Psoas muscle (tissue), 8 donors: ENCODE measurements around the gene LYRM2. TPM values are rescaled to one million over a fixed set of nuclear protein-coding genes. Genes with fewer than 3 reads are reported as not detected.

Source experiments
- ATAC-seq, 4 donors: fragments of 200-7000 bp; cut with Tn5 transposase; one replicate each; pipeline ENCODE4 v1.9.1; 2020; ENCODE audit warnings: moderate library complexity in 3 of 4, mild to moderate bottlenecking in 2 of 4
- DNase-seq, 2 donors: peaks; one replicate each; pipeline ENCODE4 v3.0.0-alpha.2; 2020
- H3K27ac ChIP-seq: fragments of 200-600 bp; one replicate; pipeline ENCODE4 v1.8.0; 2022
- H3K27me3 ChIP-seq, 3 donors: fragments of 200-600 bp in 1 of 3; one replicate each; pipeline versions ENCODE4 v1.6.1 to v1.8.0; 2013 to 2022; ENCODE audit warnings: low read length in 2 of 3, mild to moderate bottlenecking in 2 of 3, moderate library complexity in 1 of 3; ENCODE audit not compliant: insufficient read depth in 3 of 3
- H3K36me3 ChIP-seq, 2 donors: fragments of 200-600 bp in 1 of 2; one replicate each; pipeline versions ENCODE4 v1.6.1 to v1.8.0; 2013 to 2022; ENCODE audit warnings: low read depth in 1 of 2, mild to moderate bottlenecking in 1 of 2, moderate library complexity in 1 of 2; ENCODE audit not compliant: insufficient read depth in 1 of 2
- H3K4me1 ChIP-seq: fragments of 200-600 bp; one replicate; pipeline ENCODE4 v1.8.0; 2022
- H3K4me3 ChIP-seq: fragments of 200-600 bp; one replicate; pipeline ENCODE4 v1.8.0; 2022; ENCODE audit warnings: mild to moderate bottlenecking
- H3K9me3 ChIP-seq: fragments of 200-600 bp; one replicate; pipeline ENCODE4 v1.8.0; 2022
- WGBS, 3 donors: extraction: QIAGEN DNeasy Blood & Tissue Kit; methylation state at CpG; one replicate each; pipeline versions ENCODE4 v1.1.6 to v1.1.7; 2013; 5-methylcytosine and 5-hydroxymethylcytosine counted together
- intact Hi-C, 2 donors: fragments of 100-400 bp; cut with DNase I; formaldehyde crosslinking; loops; one replicate each; pipeline versions ENCODE4 v1.11.0 to v1.14.2; 2022
- polyA plus RNA-seq, 3 donors: library from polyadenylated mRNA; stranded (reverse); fragments of 200-250 nt; gene quantifications; one replicate each; pipeline ENCODE4 v1.2.3, GENCODE V29; 2013
- total RNA-seq, 4 donors: library from RNA; stranded (reverse); fragmentation: NEBNext Ultra II Directional in 2 of 4; extraction: Animal tissue kit (Norgen Biotek cat#: 25700) in 2 of 4; gene quantifications; one replicate each; pipeline versions ENCODE4 v1.2.1 to v1.2.4, GENCODE V29; 2021 to 2023
- TF ChIP-seq, protein P1 (sequence below): fragments of 200-600 bp; IDR thresholded peaks from one replicate; pipeline ENCODE4 v1.8.0; 2022; ENCODE audit warnings: antibody characterized with exemption
- donor health status: healthy with polysubstance abuse.
- donor health status: DM: no; HTN: no; CAD: no; lungs with moderate emphysema.
- donor health status: Bipolar disorder and iron deficiency.
- donor health status: healthy.
- donor health status: DM: yes; HTN: yes; CAD: no.
- donor health status: DM: no; HTN: no; CAD: no.
- donor health status: DM: no; HTN: no; CAD: no.
- donor health status: DM: yes; HTN: yes; CAD: no.

LYRM2 gene
- total and polyA plus RNA-seq, 7 donors: 22.1 to 71.1 (median 37.0) TPM

GRCh38 chr6:89657445-89658158, 19.1 kb upstream of the LYRM2 start:
- DNase-seq (no peak), ATAC-seq (no peak)
- intact Hi-C loops: loop anchor here in 1 of 2 donors (10.0 kb wide), 1 partner anchor 107 kb away; no protein-coding TSS in a partner anchor
- Histone ChIP-seq H3K4me1 (peaks cover 19% of the 10 kb centered on the region), H3K36me3 (peaks cover 17 to 91% of the 10 kb centered on the region in 2 donors), H3K27me3 (no peaks in the 10 kb centered on the region), H3K27ac (no peak overlapping the region), H3K4me3 (no peak overlapping the region), H3K9me3 (no peaks in the 10 kb centered on the region)
- TF ChIP-seq, protein P1, sequence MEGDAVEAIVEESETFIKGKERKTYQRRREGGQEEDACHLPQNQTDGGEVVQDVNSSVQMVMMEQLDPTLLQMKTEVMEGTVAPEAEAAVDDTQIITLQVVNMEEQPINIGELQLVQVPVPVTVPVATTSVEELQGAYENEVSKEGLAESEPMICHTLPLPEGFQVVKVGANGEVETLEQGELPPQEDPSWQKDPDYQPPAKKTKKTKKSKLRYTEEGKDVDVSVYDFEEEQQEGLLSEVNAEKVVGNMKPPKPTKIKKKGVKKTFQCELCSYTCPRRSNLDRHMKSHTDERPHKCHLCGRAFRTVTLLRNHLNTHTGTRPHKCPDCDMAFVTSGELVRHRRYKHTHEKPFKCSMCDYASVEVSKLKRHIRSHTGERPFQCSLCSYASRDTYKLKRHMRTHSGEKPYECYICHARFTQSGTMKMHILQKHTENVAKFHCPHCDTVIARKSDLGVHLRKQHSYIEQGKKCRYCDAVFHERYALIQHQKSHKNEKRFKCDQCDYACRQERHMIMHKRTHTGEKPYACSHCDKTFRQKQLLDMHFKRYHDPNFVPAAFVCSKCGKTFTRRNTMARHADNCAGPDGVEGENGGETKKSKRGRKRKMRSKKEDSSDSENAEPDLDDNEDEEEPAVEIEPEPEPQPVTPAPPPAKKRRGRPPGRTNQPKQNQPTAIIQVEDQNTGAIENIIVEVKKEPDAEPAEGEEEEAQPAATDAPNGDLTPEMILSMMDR: no peak
- WGBS, 3 donors: 90 to 93% (median 91%) methylated on average over 13 of the region's 13 CpGs

GRCh38 chr6:89655122-89655521, 16.6 kb upstream of the LYRM2 start:
- no peak for DNase-seq
- Histone ChIP-seq H3K9me3 (no peaks in the 10 kb centered on the region), H3K27ac (no peak overlapping the region), H3K4me1 (peaks cover under 1% of the 10 kb centered on the region), H3K27me3 (no peaks in the 10 kb centered on the region), H3K4me3 (no peak overlapping the region), H3K36me3 (peaks cover 20 to 96% of the 10 kb centered on the region in 2 donors)
- intact Hi-C loops: loop anchor here in 1 of 2 donors (10.0 kb wide), 1 partner anchor 110 kb away; no protein-coding TSS in a partner anchor
- TF ChIP-seq, protein P1: no peak
- WGBS, 3 donors: 82 to 91% (median 86%) methylated on average over 2 of the region's 2 CpGs
- no peak for ATAC-seq

DNA sequence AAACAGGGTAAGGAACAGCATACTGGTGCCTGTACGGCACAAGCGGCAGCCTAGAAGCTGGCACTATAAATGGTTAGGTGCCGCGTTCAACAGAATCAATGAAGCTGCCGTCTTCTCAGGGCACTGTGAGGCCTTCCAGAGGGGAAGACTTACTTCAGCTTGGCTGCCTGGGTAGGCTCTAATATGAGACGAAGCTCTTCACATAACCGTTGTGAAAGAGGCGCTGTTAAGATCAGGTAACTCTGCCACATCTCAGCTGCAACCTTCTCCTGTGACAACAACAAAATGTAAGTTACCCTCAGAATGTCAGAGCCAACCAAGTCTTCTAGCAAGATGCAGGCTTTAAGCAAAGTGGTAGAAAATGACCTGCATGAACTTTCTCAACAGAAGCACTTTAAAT, 12.0 kb upstream of the LYRM2 start:
- 65 to 91% (median 83%) methylated on average over 8 of the region's 8 CpGs for WGBS, 3 donors
- ATAC-seq (peak in 1 of 4 donors; percentile 54), DNase-seq (no peak)
- TF ChIP-seq, protein P1: no peak
- no peaks in the 10 kb centered on the region for H3K27me3 ChIP-seq
- no peaks in the 10 kb centered on the region for H3K4me1 ChIP-seq
- H3K4me3 ChIP-seq: no peak overlapping the region
- no peaks in the 10 kb centered on the region for H3K9me3 ChIP-seq
- H3K36me3 ChIP-seq: peaks cover 19 to 97% of the 10 kb centered on the region in 2 donors
- H3K27ac ChIP-seq: no peak overlapping the region
- intact Hi-C loops: loop anchor here in 1 of 2 donors (10.0 kb wide), 1 partner anchor 114 kb away; no protein-coding TSS in a partner anchor

DNA sequence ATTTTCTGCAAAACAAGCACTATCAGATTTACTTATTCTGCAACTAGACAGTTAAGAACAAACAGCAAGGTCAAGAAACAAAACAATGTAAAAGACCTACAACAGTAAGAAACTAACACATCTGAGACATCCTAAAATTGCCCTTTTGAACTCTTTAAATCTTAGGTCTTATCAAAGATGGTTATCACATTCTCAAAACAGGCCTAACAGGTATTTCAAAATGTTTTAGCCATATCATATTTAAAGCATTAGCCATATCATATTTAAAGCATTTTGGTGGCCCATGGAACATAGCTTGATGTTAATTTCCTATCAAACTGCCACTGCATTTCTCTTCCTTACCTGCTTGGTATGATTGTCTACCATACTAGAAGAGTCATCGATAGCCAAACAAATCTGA, 11.1 kb upstream of the LYRM2 start:
- TF ChIP-seq, protein P1: no peak
- 95 to 100% (median 99%) methylated on average over 1 of the region's 1 CpG for WGBS, 3 donors
- H3K27me3 ChIP-seq: no peaks in the 10 kb centered on the region
- H3K4me3 ChIP-seq: no peak overlapping the region
- intact Hi-C loops: loop anchor here in 1 of 2 donors (10.0 kb wide), 1 partner anchor 115 kb away; no protein-coding TSS in a partner anchor
- no peaks in the 10 kb centered on the region for H3K4me1 ChIP-seq
- peaks cover 23 to 96% of the 10 kb centered on the region in 2 donors for H3K36me3 ChIP-seq
- H3K9me3 ChIP-seq: no peaks in the 10 kb centered on the region
- H3K27ac ChIP-seq: no peak overlapping the region
- ATAC-seq (no peak), DNase-seq (no peak)
